Measurements from ENCODE around the gene SMIM23.

The SMIM23 gene

DNA sequence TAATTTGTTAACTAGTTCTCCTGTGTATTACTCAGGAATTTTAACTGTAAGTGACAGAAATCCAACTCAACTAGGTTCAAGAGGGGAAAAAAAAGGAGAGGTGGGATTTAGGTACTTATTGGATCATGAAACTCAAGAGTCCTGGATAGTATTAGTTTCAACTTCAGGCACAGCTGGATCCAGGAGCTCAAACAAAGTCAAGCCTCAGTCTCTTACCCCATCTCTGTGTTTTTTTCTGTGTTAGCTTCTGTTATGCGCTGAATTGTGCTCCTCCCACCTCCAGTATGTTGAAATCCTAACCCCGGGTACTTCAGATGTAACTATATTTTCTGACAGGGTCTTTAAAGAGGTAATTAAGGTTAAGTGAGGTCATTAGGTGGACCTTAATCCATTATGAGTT is 53.5 kb downstream of the SMIM23 start:
- intact Hi-C loops (cut with micrococcal nuclease) = no loop called here
- H3K4me1 Mint-ChIP-seq (ENCODE audit: low read depth) = peaks cover 50% of the 10 kb centered on the region
- H3K27me3 Mint-ChIP-seq = peaks cover 4% of the 10 kb centered on the region
- H3K9me3 Mint-ChIP-seq = no peaks in the 10 kb centered on the region
- no peaks in the 10 kb centered on the region for H3K36me3 Mint-ChIP-seq (ENCODE audit: low read depth)
- peak overlapping the region; percentile 54 for H3K27ac Mint-ChIP-seq
- H3K4me3 Mint-ChIP-seq = no peak overlapping the region

DNA sequence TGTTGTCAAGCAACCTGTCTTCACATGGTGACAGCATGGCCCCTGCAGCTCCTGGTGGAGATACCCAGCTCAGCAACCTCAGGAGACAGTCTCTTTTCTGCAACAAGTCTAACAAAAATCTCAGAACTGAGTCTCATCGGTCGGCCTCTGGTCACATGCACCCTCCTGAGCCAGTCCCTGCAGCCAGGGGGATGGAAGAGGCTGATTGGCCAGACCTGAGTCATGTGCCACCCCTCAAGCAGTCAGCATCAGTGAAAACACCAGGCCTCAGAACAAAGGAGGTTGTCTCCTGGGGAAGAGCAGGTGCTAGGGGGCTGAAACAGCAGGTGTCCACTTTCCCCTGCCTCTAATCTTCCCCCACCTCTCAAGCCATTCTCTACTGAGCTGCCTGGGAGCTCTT is 54.4 kb downstream of the SMIM23 start:
- Mint-ChIP-seq H3K4me1 (ENCODE audit: low read depth) (peaks cover 53% of the 10 kb centered on the region), H3K4me3 (no peak overlapping the region)
- intact Hi-C loops (cut with micrococcal nuclease) = loop anchor here (10.0 kb wide), 1 partner anchor 355 kb away; no protein-coding TSS in a partner anchor

More for the DNA sequence above, 54.4 kb downstream of the SMIM23 start:
- no peaks in the 10 kb centered on the region for H3K36me3 Mint-ChIP-seq (ENCODE audit: low read depth)
- no peaks in the 10 kb centered on the region for H3K9me3 Mint-ChIP-seq
- H3K27ac Mint-ChIP-seq = peak overlapping the region; percentile 88
- peaks cover 4% of the 10 kb centered on the region for H3K27me3 Mint-ChIP-seq
